NCI-H69 (cell line): ENCODE results near the gene CACNA1C.

Experiments
- DNase-seq: peaks from one replicate; lab custom pipeline; 2025; lab: John Stamatoyannopoulos, UW

Gene CACNA1C

GRCh38 chr12:2646341-2646740, 593.6 kb downstream of the CACNA1C start:
- DNase-seq, result no peak

- no peak for DNase-seq
Observed at GRCh38 chr12:2647186-2647585, 594.4 kb downstream of the CACNA1C start.

GRCh38 chr12:2648406-2648805, 595.6 kb downstream of the CACNA1C start:
- no peak for DNase-seq

GRCh38 chr12:2649201-2650030, 596.6 kb downstream of the CACNA1C start:
- DNase-seq, result no peak

GRCh38 chr12:2650261-2651067, 597.7 kb downstream of the CACNA1C start:
- DNase-seq, result peak; percentile 28

- DNase-seq, result no peak
Observed at GRCh38 chr12:2651068-2651965, 598.5 kb downstream of the CACNA1C start.

GRCh38 chr12:2652011-2652400, 599.2 kb downstream of the CACNA1C start:
- no peak for DNase-seq

GRCh38 chr12:2652401-2653081, 599.8 kb downstream of the CACNA1C start:
- no peak for DNase-seq

- no peak for DNase-seq
Observed at GRCh38 chr12:2653461-2653965, 600.7 kb downstream of the CACNA1C start.

GRCh38 chr12:2654311-2654710, 601.5 kb downstream of the CACNA1C start:
- no peak for DNase-seq

GRCh38 chr12:2654741-2655140, 602.0 kb downstream of the CACNA1C start:
- DNase-seq, result no peak

GRCh38 chr12:2662524-2662923, 609.7 kb downstream of the CACNA1C start:
- DNase-seq, result no peak

GRCh38 chr12:2664721-2665577, 612.2 kb downstream of the CACNA1C start:
- no peak for DNase-seq

- no peak for DNase-seq
Observed at GRCh38 chr12:2666411-2666810, 613.6 kb downstream of the CACNA1C start.

- DNase-seq, result no peak
Observed at GRCh38 chr12:2666846-2667245, 614.1 kb downstream of the CACNA1C start.

- no peak for DNase-seq
Observed at GRCh38 chr12:2667716-2668440, 615.1 kb downstream of the CACNA1C start.

GRCh38 chr12:2668816-2669215, 616.0 kb downstream of the CACNA1C start:
- DNase-seq, result no peak

GRCh38 chr12:2669560-2669959, 616.8 kb downstream of the CACNA1C start:
- no peak for DNase-seq

GRCh38 chr12:2672863-2673262, 620.1 kb downstream of the CACNA1C start:
- DNase-seq, result no peak
